ENCODE data around the gene ROR1.
A peak's percentile ranks its signal among the peaks of the same experiment; 100 is the strongest.

ROR1 gene

DNA sequence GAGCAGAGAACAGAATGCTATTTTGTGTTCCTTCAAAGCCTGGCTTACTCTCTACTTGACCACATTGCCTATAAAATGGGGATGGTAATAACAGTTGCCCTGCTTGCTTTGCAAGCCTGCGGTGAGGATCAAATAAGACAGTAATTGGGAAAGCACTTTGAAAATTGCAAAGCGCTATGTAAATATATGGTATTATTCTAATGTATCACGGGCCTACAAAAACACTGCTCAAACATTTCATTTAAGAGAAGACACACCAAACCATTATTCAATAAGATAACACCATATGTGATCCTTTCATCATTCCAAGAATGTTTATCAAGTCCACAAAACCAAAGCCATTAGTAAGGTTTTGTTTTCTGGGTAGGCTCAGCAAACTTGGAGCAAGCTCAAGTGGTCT, 208.4 kb downstream of the ROR1 start:
- no peak for DNase-seq

DNA sequence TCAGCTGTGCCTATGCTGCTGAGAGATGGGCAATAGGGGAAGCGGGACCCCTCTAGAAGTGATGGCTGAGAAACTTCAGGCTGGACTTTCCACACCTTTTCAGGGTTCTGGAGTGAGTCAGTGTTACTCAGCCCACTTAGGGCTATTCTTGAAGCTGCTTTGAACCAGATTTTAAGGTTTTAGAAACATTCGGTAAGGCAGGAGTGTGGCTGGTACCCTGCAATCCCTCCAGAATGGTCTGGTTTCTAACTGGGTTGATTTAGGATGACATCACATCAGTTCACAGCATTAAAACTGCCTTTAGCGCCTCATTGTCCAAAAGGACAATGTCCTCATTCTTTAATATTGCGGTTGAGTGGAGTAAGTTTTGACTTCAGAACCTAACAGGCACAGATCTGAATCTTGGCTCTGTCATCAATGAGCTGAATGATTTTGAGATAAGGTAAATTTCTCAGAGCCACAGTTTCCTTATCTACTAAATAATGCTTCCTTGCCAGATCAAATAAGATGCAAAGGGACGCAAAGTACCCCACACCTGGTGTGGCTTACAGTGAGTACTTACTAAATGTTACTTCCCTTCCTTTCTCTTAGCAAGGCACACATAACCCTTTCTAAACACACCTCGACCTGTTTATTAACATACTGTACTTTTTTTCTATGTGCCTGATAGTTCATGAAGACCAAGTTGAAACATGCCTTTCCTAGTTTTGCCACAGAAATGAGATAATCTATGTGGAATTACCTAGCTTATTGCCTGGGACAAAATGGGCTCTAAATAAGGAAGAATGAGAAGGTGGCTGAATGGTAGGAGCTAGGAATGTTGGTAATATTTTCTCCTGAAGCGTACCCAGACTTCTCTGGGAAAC, 209.8 kb downstream of the ROR1 start:
- DNase-seq, result no peak

DNA sequence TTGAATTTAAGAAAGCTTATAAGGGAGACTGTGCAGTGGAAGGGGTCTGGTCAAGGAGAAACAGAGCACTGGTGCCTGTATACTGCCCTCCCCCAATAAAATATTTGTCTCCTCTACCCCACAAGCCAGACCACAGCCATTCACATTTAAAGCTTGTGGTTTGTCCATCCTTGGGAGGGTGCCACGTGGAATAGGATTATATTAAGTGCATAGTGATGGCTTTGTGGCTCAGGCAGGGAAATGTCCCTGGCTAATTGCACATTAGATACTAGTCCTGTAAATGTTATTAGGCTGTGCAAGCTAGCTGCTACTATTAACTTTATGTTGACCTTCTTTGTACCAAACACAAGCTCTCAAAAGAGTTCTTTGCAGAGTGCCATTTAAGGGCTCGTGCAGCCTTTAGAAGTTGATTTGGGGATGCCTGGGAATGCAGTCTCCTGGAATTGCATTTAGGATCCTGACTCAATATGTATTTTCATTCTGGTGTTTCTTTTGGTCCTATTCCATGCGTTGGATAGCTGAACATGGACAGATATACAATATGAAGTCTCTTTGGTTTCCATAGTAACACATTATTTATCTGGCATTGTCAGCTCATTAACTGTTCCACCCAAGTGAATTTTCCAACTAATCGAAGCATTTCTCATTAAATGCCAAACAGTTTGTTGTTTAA, 210.6 kb downstream of the ROR1 start:
- DNase-seq, result no peak

DNA sequence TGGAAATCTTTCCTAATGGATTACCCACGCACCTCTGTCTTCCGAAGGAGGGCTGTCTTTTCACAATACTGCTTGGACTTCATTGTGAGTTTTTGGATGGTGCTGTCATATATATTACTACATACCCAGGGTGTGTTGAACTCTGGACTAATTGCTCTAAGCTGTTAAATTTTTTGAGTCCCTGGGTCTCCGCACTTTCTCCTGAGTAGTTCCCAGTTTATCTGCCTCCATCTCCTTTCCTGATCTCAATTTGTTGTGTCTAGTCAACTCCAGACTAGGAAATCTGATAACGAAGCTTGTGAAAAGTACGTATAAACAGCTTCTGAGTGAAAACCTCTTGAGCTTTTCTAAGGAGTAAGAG, 211.1 kb downstream of the ROR1 start:
- DNase-seq, result no peak

- no peak for DNase-seq
Observed at GRCh38 chr1:63987014-63987627, 213.3 kb downstream of the ROR1 start.

DNA sequence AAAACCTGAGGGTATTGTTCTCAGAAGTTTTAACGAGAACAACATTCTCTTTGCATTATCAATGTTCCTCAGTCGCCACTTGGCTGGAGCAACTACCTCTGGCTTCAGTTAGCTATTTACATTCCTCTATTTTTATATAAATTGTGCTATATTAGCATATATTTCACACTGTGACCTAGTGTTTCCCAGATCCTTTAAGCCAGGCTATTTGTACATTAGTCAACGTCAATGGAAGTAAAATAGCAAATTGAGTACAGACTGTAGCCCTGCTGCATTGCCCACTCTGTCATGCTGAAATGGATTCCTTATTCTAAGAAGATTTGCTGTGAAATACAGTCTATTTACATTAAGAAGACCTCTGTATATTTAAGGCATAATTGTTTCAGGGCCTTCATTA, 213.8 kb downstream of the ROR1 start:
- DNase-seq, result no peak

GRCh38 chr1:63988941-63989340, 215.1 kb downstream of the ROR1 start:
- DNase-seq, result no peak

DNA sequence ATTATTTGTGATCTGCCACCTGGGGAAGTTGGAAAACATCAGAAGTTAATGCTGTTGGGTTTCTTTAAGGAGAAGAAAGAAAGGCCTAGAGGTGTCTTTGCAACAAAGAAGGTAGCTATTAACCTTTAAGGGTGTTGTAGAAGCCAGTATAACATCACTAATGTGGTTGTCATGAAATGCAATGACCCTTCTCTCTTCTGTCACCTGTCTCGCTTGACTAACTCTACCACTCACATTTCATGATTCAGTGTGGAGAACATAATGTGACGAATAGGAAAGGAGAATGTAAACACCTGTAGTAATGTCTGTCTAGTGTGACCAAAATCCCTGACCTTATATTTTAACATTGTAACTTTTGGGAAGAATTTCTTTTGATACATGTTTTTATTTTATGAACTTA, 217.9 kb downstream of the ROR1 start:
- no peak for DNase-seq

GRCh38 chr1:64000021-64000420, 226.2 kb downstream of the ROR1 start:
- no peak for DNase-seq

DNA sequence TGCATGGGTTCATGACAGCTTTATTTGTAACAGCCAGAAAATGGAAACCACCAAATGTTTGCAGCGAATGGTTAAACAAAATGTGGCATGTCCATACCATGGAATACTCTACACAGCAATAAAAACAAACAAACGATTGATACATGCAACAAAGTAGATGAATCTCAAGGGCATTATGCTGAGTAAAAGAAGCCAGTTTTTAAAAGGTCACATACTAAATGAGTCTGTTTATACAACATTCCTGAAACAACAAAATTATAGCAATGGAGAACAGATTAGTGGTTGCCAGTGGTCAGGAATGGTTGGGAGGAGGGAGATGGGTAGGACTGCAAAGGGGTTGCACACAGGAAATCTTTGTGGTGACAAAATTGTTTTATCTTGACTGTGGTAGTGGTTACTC, 227.2 kb downstream of the ROR1 start:
- no peak for DNase-seq

DNA sequence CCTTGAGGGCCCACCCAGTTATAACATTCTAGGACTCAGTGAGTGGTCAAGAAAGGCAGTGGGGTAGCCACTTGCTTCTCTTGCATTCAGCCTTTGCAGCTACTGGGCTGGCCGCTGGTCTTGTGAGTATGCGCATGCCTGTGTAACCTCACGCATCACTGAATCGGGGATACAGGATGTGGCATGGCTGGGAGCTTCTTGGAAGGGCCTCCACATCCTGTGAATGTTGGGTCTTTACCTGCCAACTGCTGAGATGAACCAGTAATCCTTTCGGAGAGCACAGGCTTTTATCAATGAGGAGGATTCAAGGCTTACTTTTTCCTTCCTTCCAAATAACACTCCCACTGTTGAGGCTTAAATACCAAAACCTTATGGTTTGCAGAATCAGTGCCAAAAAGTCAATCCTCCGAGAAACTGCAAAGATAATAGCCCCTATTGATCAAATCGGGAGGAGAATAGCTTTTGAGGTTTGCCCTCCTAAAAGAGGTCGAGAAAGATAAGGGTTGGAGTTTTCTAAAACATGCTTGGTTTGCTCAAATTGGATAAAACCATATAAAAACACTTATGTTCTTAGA, 230.7 kb downstream of the ROR1 start:
- DNase-seq, result no peak

DNA sequence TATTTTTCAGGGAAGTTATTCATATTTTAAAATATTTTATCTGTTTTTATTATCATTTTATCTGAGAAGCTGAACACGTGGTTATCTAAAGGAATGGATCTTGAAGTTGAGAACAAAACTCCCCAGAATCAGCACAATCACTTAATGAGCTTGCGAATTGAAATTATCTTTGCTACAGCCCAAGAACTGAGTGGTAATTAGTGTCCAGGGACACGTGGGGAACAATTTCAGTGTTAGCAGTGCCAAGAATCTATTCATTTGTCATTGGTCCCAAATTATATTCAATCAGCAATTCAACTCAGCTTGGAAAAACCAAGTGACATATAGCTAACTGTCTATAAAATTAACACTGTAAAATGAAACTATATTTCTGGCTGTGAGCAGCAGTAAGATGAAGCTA, 232.0 kb downstream of the ROR1 start:
- no peak for DNase-seq

DNA sequence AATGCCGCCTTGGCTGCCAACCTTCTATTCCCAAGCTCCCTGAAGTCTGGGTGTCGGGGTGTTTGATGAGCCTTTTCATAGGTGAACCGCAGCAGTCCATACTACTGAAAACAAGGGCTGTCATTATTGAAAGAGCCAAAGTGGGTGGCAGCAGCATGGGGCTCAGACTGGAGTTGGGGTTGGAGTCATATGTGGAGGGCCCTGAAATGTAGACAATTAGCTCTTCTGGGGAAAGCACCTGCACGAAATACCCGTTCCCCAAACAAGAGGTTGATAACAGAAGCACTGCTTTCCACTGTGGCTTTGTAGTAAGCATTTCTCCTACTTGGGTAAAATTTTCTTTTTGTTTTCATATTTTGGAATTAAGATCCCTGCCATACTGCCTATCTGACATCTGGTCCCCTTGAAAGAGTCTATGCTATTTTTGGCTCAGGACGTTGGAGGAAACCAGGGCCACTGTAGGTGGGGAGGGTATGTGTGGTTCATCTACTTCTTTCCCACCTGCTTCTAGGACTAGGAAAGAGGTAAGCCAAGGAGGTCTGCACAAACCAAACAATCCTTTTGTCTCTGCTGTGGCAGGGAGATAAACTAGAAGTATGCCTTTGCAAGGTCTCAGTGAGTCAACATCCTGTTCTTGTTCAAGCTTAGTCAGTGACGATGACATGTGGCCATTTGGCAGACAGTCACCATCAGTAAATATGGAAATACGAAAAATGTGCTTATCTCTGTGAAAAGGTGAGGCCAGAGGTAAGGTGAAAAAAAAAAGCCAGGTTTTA, 232.6 kb downstream of the ROR1 start:
- DNase-seq, result no peak

GRCh38 chr1:64010316-64010715, 236.5 kb downstream of the ROR1 start:
- DNase-seq, result no peak

DNA sequence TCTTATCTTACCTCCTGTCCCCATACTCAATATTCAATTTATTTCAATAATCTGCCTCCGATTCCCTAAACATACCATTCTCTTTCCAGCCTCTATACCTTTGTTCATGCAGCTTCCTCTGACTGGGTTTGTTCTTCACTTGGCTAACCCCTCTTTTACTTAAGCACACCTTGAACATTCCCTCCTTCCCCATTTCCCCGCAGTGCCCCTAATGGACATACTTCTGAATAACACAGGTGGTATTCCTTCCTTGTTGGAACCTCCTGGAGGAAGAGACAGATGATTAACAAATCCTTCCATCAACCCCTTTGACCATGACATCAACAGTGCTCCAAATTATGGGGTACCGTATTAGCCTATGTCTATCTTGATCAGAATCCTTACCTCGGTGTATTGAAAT, 239.6 kb downstream of the ROR1 start:
- no peak for DNase-seq

DNA sequence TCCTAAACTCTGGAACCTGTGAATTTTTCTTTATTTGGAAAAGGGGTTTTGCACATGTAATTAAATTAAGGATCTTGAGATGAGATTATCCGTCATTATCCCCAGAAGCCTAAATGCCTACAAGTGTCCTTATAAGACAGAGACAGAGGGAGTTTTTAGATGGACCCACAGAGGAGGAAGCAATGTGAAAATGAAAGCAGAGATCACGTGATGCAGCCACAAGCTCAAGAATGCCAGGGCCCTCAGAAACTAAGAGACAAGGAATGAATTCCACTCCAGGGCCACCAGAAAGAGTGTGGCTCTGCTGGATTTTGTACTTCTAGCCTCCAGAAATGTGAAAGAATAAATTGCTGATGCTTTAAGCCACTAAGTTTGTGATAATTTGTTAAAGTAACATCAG, 246.0 kb downstream of the ROR1 start:
- peak in 1 of 2 donors; percentile 26 for DNase-seq

- DNase-seq, result no peak
Observed at GRCh38 chr1:64021066-64021465, 247.2 kb downstream of the ROR1 start.

GRCh38 chr1:64025051-64025450, 251.2 kb downstream of the ROR1 start:
- DNase-seq, result no peak

- no peak for DNase-seq
Observed at GRCh38 chr1:64029037-64029436, 255.2 kb downstream of the ROR1 start.

GRCh38 chr1:64030411-64030810, 256.6 kb downstream of the ROR1 start:
- DNase-seq, result no peak

DNA sequence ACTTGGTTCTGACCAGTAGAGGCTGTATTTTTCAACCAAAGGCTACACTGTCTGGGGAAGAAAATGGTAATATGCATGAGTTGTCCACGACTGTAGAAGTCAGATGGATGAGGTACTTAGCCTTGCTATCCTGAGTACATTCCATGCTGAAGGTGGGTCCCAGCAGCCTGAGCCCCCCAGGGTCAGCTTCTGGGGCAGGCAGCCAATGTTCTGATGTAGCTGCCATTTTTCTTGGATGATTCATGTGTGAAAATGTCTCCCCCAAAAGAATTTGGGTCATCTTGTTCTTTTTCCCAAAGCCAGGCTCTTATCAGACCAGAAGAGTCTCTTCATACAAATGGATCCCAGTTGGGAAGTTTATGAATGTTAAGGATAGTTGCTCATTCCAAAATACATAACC, 257.4 kb downstream of the ROR1 start:
- no peak for DNase-seq

- DNase-seq, result no peak
Observed at GRCh38 chr1:64033667-64034220, 259.9 kb downstream of the ROR1 start.

DNA sequence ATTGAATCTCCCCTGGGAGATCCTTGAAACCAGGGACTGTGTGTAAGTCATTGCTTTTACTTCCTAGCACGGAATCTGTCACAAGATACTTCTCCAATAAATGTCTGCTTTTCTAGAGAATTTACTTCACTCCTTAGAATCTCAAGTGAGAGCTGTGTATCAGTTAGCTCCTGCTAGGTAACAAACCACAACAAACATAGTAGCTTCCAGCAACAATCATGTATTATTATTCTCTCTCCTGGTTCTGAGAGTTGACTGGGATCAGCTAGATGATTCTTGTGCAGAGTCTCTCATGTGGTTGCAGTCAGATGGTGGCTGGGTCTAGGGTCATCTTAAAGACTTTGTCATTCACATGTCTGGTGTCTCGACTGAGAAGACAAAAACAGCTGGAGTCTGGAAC, 262.7 kb downstream of the ROR1 start:
- no peak for DNase-seq
